ENCODE results near the gene MGA.

The MGA gene

DNA sequence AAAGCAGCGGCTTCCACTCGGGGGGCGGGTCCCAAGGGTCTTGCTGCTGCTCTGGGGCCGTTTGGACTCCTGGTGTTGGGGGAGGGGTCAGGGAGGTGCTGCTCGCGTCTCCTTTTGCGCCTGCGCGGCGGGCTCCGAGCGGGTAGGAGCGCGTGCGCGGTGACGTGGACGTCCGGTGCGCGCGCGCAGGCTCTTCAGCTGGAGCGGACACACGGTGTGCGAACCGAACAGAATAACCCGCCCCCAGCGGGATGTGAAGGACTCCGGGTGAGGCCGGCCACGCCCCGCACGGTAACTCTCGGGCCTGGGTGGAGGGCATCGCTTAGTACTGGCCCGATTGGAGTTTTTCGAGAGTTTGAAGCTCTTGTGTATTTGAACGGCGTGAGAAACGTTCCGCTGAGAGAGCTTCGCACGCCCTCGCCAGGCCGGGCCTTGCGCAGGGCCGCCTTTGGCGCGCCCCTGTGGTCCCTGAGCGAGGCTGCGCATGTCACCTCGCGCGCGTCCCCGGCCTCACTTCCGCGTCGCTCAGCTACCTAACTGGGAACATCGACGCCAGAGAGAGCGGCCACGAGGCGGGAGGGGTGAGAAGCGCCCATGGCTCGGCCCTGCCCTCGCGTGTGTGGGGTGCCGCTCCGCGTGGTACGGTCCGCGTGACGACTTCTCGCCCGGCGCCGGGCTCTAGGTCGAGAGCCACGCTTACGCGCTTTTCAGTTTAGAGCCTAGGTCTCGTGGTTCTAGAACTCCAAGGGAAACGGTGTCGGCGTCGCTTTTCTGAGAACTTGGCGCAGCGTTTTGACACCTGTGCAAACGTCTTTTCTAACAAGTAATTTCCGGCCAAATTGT is at the start of gene MGA:
MGA (plus strand) TSS at position 171 of the 843 bp plus-strand sequence.
- peak; percentile 89 for DNase-seq (ENCODE audit: low spot score)

DNA sequence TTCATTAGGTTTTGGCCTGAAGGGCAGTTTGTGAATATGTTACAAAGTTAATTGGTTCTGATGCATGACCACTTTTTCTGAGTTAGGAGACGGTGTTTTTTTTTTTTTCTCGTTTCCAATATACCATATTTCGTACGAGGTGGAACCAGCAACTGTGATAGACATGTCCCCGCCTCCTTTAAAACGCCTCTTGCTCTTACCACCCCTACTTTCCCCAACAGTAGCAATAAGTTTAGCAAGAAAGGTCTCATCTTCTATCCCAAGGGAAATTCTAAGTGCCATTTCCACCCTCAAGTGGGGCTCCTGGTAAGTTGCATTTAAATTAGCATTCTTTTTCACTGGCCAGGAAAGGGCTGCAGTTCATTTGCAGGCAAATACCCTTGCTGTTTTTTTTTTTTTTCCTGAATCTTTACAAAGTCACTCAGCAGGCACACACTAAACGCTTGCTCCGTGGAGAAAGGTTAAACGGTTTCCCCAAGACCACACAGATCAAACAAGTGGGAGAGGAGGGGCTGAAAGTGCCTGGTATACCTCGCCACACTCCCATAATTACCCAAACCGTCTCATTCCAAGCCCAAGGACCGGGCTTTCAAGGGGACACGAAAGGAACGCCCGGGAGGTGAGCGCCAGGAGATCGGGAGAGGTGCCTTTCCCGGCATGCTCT is 39.5 kb upstream of the MGA start:
- peak; percentile 22 for DNase-seq (ENCODE audit: low spot score)

DNA sequence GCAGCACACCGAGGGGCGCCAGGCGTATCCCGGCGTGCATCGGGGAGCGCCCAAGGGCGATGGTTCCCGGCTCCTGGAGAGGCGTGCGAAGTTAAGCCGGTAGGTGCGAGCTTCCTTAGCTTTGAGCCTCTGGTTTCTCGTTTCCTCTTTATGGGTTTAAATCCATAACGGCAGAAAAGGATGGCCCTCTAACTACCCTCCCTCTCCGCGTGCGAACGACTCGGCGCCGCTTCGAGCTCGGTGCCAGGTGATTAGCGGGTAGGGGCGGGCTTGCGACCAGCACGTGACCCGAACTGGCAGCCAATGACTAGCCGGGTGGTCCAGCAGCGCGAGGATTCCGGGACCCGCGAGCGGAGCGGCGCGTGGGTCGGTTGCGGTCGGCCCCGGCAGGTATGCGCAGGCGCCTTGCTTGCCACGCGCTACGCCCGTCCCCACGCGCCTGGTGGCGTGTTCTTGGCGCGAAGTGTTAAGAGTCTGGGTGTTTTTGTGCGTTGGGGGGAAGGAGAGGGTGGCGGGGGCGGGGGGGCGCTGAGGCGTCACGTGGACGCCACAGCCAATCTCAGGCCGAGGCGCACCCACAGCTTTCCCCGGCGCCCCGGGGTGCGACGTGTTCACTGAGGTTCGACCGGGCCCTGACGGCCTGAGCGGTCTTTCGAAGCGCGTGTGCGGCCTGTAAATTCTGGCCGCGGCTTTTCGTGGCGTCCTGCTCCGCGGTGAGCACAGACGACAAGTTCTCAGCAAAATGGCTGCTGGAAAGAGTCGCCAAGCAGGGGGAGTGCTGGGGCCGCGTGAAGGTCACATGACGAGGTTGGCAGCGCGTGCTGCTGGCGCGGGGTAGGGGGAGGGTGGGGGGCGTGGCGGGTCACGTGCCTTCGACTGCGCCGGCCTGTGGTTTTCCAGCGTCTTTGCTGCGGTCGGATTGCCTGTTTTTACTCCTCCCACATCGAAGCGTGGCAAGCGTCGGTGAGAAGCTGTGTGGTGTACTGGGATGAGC is 38.7 kb upstream of the MGA start:
- peak; percentile 76 for DNase-seq (ENCODE audit: low spot score)

DNA sequence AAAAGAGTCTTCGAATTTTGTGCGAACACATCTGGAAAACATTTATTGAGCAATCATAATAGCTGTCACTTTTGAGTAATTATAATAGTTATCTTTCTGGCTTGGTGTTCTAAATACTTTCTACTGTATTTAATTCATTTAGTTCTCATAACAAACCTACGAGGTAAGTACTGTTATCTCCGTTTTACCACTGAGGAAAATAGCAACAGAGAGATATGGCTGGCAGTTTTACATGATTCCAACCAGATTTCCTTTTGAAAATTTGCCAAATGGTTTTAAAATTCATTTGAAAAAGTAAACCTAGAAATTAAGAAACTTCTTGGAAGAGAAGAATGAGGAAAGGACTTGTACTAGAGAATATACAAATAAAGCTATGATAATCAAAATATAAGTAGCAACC is 37.3 kb upstream of the MGA start:
- no peak for DNase-seq (ENCODE audit: low spot score)

DNA sequence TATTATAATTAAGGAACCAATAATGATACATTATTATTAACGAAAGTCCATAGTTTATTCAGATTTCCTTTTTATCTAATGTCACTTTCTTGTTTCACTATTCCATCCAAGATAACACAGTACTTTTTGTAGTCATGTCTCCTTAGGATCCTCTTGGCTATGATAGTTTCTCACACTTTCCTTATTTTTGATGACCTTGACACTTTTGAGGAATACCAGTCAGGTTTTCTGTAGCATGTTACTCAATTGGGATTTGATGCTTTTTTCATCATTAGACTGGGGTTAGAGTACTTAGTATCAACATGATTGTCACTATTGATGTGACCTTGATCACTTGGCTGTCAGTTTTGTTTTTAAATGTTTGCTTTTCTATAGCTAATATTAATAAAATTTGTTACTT is 33.0 kb upstream of the MGA start:
- no peak for DNase-seq (ENCODE audit: low spot score)

DNA sequence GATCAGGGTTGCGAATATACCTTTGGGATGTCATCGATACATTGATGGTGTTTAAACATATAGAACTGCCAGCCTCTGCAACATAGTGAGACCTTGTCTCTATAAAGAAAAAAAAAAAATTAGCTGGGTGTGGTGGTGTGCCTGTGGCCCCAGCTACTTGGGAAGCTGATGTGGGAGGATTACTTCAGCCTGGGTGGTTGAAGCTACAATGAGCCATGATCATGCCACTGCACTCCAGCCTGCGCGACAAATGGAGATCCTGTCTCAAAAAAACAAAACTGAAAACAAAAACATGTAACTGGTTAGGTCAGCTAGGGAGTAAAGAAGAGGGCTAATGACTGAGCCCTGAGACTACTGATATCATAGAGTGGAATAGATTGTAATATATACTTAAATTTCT is 30.7 kb upstream of the MGA start:
- no peak for DNase-seq (ENCODE audit: low spot score)

DNA sequence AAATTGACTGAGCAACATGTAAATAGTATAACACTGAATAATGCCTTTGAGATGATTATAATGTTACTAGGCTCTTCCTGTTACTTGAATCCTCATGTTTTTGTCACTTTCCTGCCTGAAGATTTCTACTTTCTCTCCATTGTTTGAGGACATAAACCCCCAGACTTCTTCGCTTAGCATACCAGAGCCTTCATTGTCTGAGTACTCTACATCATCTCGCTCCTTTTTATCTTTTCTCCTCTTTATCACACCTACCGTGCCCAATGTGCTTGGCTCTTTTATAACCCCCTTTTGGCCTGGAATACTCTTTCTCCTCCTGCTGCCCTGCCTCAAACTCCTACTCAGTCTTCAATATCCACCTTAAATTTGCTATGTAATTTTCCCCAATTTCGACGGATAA is 30.3 kb upstream of the MGA start:
- DNase-seq (ENCODE audit: low spot score) = no peak

DNA sequence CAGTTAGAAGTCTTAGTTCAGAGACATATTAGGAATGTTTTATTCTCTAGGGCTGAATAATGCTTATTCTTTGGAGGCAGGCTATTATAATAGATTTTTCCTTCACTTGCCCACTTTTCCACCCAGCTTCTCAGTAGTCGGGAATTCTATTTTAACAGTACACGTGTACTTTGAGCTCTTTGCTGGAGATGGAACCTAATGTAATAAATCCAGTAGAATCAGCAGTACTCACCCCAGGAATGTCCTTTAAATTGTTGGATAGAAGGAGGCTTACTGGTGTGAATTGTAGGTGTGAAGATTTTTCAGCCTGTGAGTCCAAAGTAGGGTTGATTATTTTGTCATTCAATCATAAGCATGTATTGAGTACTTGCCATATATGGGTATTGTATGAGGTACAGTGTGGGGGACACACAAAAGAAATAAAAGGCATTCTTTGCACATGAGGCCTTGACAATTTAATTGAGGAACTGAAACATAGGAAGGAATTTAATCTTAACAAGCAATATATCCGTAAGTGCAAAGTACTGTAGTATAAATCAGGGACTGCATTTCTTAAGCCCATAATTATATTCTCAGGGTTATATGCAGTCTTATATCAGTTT is 29.5 kb upstream of the MGA start:
- no peak for DNase-seq (ENCODE audit: low spot score)

DNA sequence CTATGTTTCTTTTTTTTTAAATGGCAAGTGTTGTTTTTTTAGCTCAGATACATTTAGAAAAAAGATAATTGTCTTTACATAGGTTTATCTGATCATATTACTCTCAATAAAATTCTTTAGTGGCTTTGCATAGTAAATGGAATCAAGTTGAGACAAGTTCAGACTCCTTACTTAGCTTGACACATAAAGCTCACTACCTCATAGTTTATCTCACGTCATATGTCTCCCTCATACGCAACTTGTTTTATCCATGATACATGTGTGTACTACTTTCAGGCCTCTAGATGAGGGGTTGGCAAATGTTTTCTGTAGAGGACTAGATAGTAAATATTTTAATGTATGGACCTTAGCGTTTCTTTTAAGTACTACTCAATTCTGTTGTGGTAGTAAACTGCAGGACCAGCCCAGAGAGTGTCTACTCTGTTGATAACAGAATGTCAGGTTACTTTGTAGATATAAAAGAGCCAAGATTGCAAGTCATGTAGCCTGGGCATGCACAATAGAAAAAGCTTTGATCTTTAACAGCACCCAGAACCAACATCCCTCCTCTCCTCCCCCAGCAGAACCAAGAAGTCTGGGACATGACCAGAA is 28.2 kb upstream of the MGA start:
- no peak for DNase-seq (ENCODE audit: low spot score)

DNA sequence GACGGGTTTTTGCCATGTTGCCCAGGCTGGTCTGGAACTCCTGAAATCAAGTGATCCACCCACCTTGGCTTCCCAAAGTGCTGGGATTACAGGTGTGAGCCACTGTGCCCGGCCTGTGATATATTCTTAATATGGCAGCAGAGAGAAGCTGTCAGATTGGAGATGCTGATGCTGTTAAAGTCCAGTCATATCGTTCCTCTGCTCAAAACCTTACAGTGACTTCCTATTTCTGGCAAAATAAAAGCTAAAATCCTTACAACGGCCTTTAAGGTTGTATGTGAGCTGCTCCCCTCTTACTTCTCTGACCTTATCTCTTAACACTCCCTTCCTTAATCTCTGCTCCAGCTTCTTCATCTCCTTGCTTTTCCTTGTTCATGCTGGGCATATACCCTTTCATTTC is 26.6 kb upstream of the MGA start:
- DNase-seq (ENCODE audit: low spot score) = no peak

DNA sequence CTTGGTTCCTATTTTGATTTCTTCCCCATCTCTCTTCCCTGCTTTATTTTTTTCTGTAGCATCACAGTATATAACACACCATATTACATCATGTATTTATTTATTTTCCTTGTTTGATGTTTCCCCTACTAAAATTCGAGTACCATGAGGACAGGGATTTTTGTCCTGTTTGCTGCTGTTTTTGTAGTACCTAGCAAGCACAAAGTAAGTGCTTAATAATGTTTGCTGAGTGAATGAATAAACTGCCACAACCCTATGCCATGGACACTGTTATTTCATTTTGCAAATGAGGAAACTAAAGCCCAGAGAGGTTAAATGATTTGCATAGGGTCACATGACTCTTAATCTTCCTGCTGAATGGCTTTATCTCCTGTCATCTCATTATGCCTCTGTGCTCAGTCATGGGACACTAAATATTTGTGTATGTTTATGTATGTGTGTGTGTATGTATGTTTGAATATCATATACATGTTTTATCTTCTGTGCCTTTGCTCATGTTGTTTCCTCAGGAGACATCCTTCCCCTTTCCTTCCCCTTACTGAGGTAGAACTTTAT is 26.1 kb upstream of the MGA start:
- no peak for DNase-seq (ENCODE audit: low spot score)

DNA sequence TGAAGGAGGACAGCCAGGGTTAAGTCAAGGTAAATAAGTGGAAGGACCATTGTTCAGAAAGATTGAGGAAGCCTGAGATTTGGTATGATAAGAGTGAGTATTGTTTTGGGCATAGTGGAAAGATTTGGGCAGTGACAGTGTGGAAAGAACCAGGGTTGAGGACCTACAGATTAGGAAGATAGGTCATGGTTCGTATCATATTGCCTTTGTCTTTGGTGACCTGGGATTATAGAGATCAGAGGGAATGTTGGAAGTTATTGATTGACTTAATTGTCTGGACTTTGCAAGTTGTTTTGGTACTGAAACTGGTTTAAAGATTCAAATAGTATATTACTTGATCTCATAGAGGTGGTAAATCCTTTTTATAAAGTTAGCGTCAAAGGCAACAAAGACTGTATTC is 23.1 kb upstream of the MGA start:
- DNase-seq (ENCODE audit: low spot score) = no peak

DNA sequence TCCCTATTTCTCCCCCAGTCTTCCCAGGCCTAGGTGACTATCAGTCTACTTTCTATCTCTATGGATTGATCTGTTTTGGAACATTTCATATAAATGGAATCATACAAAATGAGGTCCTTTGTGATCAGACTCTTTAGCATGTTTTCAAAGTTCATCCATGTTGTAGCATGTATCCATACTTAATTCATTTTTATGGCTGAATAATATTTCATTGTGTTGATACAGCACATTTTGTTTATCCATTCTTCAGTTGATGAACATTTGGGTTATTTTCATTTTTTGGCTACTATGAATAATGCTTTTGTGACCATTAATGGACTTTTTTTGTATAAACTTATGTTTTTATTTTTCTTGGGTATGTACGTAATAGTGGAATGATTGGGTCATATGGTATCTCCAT is 19.2 kb upstream of the MGA start:
- no peak for DNase-seq (ENCODE audit: low spot score)

DNA sequence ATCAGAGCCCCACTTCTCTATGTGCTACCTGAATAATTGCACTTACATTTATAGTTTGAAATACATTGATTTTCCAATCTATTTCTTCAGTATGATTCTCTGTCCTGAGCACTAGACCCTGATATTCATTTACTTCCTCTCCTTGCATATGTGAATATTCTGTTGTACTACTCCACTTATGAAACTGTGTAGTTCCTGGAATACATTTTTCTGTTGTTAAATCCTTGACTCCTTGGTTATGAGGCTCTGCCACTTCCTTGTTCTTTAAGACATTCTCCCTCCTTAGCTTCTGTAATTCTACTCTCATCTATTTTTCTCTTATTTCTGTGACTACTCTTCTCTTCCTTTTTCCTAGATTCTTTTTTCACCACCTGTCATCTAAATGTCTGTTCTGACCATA is 12.9 kb upstream of the MGA start:
- no peak for DNase-seq (ENCODE audit: low spot score)

DNA sequence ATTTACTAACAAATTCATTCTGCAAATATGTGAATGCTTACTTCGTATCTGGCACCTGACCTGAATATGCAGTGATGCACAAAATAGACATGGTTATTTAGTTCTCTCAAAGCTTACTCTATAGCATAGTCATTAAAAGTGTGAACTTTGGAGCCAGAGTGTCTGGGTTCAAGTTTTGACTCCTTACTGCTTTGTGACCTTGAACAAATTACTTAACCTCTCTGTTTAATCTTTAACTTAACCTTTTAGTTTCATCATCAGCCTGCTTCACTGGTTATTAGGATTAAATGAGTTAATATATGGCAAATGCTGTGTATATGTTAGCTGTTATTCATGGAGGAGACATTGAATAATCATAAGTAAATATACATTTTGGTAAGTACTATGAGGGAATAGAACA is 12.1 kb upstream of the MGA start:
- no peak for DNase-seq (ENCODE audit: low spot score)

DNA sequence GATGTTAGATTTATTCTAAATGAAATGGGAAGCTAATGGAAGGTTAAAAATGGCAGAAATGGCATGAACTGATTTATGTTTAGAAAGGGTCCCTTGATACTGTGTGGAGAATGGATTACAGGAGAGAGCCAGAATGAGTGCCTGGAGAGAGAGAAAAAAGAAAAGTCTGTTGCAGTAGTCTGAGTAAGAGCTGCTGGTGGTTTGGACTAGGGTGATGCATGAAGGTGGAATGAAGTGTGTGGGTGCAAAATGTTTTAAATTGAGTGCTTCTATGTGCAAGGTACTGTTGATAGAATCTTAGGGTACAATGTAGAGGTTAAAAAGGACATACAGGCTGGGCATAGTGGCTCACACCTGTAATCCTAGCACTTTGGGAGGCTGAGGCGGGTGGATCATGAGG is 11.4 kb upstream of the MGA start:
- no peak for DNase-seq (ENCODE audit: low spot score)

DNA sequence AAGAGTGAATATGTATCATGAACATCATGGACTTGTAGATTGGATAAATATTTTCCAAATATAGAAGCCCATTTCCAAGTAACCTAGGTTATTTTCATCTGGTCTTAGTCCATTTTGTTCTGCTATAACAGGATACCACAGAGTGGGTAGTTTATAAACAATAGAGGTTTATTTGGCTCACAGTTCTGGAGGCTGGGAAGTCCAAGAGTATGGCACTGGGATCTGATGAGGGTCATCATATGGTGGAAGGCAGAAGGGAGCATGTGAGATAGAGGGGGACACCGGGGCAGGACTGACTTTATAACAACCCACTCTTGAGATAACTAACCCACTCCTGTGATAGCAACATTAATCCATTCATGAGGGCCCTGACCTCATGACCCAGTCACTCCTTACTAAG is 9.4 kb upstream of the MGA start:
- no peak for DNase-seq (ENCODE audit: low spot score)

DNA sequence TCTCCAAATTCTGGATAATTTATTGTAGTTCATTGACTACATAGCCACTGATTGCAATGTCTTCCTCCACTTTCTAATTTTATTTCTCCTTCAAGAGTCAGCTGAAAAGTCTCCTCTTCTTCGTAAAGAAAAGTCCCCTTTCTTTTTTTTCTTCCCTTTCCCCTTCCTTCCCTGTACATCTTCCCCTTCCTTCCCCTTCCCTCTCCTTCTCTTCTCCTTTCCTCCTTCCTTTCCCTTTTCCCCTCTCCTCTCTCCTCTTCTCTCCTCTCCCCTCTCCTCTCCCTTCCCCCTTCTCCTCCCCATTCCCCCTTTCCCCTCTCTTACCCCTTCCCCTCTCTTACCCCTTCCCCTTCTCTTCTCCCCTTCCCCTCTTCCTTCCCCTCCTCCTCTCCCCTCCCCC is 8.8 kb upstream of the MGA start:
- no peak for DNase-seq (ENCODE audit: low spot score)

DNA sequence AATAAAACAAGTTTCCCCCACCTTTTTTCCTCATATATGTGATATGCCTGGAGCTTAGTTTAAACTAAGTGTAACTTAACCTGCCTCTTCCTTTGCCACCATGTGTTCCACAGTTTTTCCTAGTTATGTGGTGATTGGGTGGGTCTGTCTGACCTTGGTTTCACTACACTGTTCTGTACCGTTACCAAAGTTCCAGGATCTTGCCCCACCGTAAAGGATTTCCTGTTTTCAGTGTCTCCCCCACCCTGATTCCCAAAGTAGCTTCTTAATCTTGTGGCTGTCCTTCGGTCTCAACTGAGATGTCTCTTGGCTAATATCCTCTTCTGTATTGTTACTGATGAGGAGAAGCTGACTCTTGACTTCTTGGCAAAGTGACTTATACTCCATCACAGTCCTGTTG is 6.4 kb upstream of the MGA start:
- DNase-seq (ENCODE audit: low spot score) = no peak

DNA sequence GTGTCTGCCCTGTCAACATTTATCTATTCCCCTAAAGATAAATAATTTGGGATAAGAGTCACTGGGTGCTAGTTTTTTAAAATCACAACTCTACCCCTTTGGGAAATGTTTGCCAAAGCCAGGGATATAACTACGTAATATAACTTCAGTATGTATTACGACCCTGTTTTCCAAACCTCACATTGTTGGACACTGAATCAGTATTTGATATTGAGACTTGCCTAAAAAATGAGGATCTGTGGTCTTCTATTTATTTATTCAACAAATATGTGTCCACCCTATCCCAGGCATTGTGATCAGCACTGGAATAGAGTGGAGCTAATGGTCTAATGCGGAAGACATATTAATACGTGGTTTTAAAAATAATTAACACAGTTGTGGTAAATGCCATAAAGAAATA is 4.5 kb upstream of the MGA start:
- no peak for DNase-seq (ENCODE audit: low spot score)

DNA sequence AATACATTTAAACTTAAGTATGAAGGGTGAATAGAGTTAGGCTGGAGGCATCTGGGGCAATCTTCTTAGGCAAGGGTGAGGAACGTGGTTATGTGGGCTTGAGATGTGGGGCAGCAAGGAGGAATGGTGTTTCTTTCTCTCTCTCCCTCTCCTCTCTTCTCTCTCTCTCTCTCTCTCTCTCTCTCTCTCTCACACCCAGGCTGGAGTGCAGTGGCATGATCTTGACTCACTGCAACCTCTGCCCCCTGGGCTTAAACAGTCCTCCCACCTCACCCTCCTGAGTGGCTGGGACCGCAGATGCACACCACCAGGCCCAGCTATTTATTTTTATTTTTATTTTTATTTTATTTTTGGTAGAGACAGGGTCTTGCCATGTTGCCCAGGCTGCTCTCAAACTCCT is 4.0 kb upstream of the MGA start:
- no peak for DNase-seq (ENCODE audit: low spot score)

DNA sequence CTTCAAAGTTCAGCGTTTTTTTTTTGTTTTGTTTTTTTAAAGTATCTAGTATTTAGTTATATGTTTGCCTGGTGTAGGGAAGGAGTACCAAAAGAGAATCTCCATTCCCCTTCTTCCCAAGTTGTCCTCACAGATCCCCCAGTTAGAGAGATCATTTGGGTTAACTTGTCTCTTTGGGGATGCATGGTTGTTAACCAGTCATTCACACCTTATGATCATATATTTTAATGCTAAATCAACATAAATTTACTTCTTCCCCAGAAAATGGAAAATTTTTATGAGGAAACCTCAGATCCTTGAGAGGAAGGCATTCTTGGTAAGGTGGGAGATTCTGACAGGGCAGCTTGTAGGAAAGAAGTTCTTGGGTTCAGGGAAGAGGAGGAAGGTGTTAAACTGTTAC is 1.5 kb upstream of the MGA start:
- no peak for DNase-seq (ENCODE audit: low spot score)

All from pons (tissue), 1 donor.